Fibroblast of lung (primary cell): Measurements from ENCODE around the gene TOX2.

Experiments
- EZH2 ChIP-seq: IDR thresholded peaks from 2 replicates; pipeline ENCODE4 v1.5.1; 2012; ENCODE audit warnings: low read length, control low read depth, mild to moderate bottlenecking; ENCODE audit errors: missing control alignments
- TF ChIP-seq, protein P1 (sequence below), 2 donors: IDR thresholded peaks in 1 of 2; conservative IDR thresholded peaks in 1 of 2; 1 replicate in 1 of 2; 2 replicates in 1 of 2; pipeline ENCODE4 v1.5.1; 2011 to 2012; ENCODE audit warnings: low read length in 2 of 2, control low read depth in 1 of 2, inconsistent platforms in 1 of 2, low read depth in 1 of 2, mild to moderate bottlenecking in 1 of 2

DNA sequence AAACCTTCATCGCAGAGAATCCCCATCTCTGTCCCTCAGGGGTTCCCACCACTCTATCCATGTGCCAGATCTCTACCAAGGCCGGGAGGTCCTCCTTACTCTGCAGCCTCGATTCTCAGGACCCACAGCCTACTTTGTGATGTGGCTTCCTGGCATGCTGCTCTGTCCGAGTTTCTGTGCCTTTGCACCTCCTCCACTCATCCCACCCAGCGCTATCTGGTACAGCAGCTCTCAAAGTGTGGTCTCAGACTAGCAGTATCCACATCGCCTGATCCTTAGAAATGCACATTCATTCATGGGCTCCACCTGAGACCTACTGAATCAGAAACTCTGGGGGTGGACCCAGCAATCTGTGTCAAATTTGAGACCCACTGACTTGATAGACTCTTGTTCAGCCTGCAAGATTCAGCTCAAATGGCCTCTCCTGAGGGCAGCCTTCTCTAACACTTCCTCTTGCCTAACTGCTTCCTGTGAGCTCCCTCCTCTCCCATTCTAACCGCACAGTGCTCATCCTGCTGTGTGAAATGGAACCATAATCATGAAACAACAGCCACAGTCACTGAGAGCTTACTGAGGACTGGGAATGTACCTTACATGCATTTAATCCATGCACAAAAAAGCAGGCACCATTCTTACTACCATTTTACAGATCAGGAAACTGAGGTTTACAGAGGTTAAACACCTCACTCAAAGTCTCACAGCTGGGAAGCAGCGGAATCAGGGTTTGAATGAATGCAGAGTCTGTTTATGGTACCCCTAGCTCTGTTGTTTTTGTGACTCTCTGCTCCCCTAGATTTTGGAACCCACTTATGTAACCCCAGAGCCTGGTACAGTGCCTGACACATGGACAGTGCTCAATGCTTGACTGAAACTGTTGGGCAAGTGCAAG lies 202.9 kb downstream of the TOX2 start:
- TF ChIP-seq, protein P1, sequence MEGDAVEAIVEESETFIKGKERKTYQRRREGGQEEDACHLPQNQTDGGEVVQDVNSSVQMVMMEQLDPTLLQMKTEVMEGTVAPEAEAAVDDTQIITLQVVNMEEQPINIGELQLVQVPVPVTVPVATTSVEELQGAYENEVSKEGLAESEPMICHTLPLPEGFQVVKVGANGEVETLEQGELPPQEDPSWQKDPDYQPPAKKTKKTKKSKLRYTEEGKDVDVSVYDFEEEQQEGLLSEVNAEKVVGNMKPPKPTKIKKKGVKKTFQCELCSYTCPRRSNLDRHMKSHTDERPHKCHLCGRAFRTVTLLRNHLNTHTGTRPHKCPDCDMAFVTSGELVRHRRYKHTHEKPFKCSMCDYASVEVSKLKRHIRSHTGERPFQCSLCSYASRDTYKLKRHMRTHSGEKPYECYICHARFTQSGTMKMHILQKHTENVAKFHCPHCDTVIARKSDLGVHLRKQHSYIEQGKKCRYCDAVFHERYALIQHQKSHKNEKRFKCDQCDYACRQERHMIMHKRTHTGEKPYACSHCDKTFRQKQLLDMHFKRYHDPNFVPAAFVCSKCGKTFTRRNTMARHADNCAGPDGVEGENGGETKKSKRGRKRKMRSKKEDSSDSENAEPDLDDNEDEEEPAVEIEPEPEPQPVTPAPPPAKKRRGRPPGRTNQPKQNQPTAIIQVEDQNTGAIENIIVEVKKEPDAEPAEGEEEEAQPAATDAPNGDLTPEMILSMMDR (conservative IDR thresholded peaks at IDR 0.05 in 1 of 2, IDR thresholded peaks at IDR 0.05 in 1 of 2; ENCODE audit: low read depth in 1 of 2, low read length in 2 of 2): no peak
- TF ChIP-seq EZH2: no peak
